Adrenal gland (tissue), 12 donors: Measurements from ENCODE around the gene CSRNP2. TPM values are rescaled to one million over a fixed set of nuclear protein-coding genes. Genes with fewer than 3 reads are reported as not detected.
A peak's percentile ranks its signal among the peaks of the same experiment; 100 is the strongest.

Source experiments
- DNase-seq, 7 donors: peaks; one replicate each; pipeline ENCODE4 v3.0.0-alpha.2; 2019 to 2020
- H3K27ac ChIP-seq, 5 donors: fragments of 200-600 bp; sonication (generic) in 4 of 5; 1 replicate in 3 of 5; 2 replicates in 2 of 5; pipeline versions ENCODE4 v1.5.1 to v1.8.0; 2016 to 2020; ENCODE audit warnings: mild to moderate bottlenecking in 1 of 5
- H3K27me3 ChIP-seq: fragments of 200-600 bp; 2 replicates; pipeline ENCODE4 v1.8.0; 2021
- H3K36me3 ChIP-seq, 2 donors: fragments of 200-600 bp; replicated peaks in 1 of 2; 1 replicate in 1 of 2; 2 replicates in 1 of 2; pipeline versions ENCODE4 v1.5.1 to v1.8.0; 2018 to 2022
- H3K4me1 ChIP-seq, 2 donors: fragments of 200-600 bp; replicated peaks in 1 of 2; 1 replicate in 1 of 2; 2 replicates in 1 of 2; pipeline versions ENCODE4 v1.5.1 to v1.8.0; 2018 to 2021
- H3K4me3 ChIP-seq, 4 donors: fragments of 200-600 bp; sonication (generic) in 3 of 4; one replicate each; pipeline ENCODE4 v1.5.1; 2016 to 2018
- H3K9me3 ChIP-seq, 3 donors: fragments of 200-600 bp; sonication (generic) in 1 of 3; replicated peaks in 1 of 3; 1 replicate in 2 of 3; 2 replicates in 1 of 3; pipeline versions ENCODE4 v1.5.1 to v1.8.0; 2016 to 2021
- POLR2A ChIP-seq, 2 donors: fragments of 450-650 bp; IDR thresholded peaks; one replicate each; pipeline ENCODE4 v1.6.1; 2017; ENCODE audit warnings: antibody characterized with exemption in 2 of 2, mild to moderate bottlenecking in 2 of 2, moderate library complexity in 1 of 2
- WGBS, 4 donors: extraction: QIAGEN DNeasy Blood & Tissue Kit in 2 of 4; methylation state at CpG; one replicate each; pipeline versions ENCODE4 v1.1.5 to v1.1.7; 2013 to 2017; 5-methylcytosine and 5-hydroxymethylcytosine counted together
- intact Hi-C, 2 donors: fragments of 100-400 bp; cut with DNase I; formaldehyde crosslinking; loops; one replicate each; pipeline versions ENCODE4 v1.14.1 to v1.15.0; 2022 to 2023
- polyA plus RNA-seq, 3 donors: library from polyadenylated mRNA; stranded (reverse); fragments of 200-250 nt in 2 of 3; fragments of 350-450 nt in 1 of 3; fragmentation: Illumina TruSeq in 1 of 3; extraction: RNeasy Lipid Tissue Mini Kit (QIAGEN cat#74804) in 1 of 3; gene quantifications; one replicate each; pipeline ENCODE4 v1.2.3, GENCODE V29; 2013 to 2014
- total RNA-seq, 9 donors: library from RNA; depleted of rRNA in 4 of 9; stranded (reverse); fragments of >200 nt in 4 of 9; fragments of 120-200 nt in 1 of 9; fragmentation: NEBNext Ultra II Directional in 1 of 9; extraction: Animal tissue kit (Norgen Biotek cat#: 25700) in 1 of 9; gene quantifications; one replicate each; pipeline versions ENCODE4 v1.1.0 to v1.2.4, GENCODE V29; 2013 to 2023
- TF ChIP-seq, protein P1 (sequence below), 6 experiments: fragments of 450-650 bp in 4 of 6; fragments of 200-600 bp in 2 of 6; sonication (generic) in 1 of 6; IDR thresholded peaks; 1 replicate in 5 of 6; 2 replicates in 1 of 6; pipeline versions ENCODE4 v1.5.1 to v1.8.0; 2016 to 2021; ENCODE audit warnings: antibody characterized with exemption in 6 of 6, mild to moderate bottlenecking in 2 of 6, moderate library complexity in 1 of 6
- donor health status: healthy with polysubstance abuse.
- donor health status: Bipolar disorder and iron deficiency.
- donor health status: DM: yes; HTN: yes; CAD: no.
- donor health status: DM: no; HTN: no; CAD: no.
- donor health status: DM: no; HTN: no; CAD: no.
- donor health status: DM: yes; HTN: yes; CAD: no.

CSRNP2 gene
- total and polyA plus RNA-seq, 12 donors = 15.6 to 29.2 (median 22.7) TPM

DNA sequence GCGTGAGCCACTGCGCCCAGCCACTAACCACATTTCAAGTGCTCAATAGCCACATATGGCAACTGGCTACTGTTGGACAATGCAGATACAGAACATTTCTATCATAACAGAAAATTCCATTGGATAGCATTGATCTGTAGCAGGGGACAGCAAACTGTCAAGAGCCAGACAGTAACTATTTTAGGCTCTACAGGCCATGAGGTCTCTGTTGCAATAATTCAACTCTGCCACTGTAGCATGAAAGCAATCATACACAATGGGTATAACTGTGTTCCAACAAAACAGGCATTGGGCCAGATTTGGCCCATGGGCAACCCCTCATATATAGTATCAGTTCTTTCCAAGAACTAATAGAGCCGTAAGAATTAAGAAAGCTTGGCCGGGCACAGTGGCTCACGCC, 8.0 kb downstream of the CSRNP2 start:
- 87 to 98% (median 93%) methylated on average over 5 of the region's 5 CpGs for WGBS, 4 donors
- intact Hi-C loops = no loop called here
- peaks cover 0 to 34% of the 10 kb centered on the region in 2 donors for H3K4me1 ChIP-seq
- H3K9me3 ChIP-seq = no peaks in the 10 kb centered on the region
- H3K27me3 ChIP-seq = no peaks in the 10 kb centered on the region
- peak overlapping the region in 1 of 5 donors; percentile 6 for H3K27ac ChIP-seq
- peaks cover 0 to 33% of the 10 kb centered on the region in 2 donors for H3K36me3 ChIP-seq
- TF ChIP-seq POLR2A (IDR thresholded peaks at IDR 0.05) = no peak
- no peak overlapping the region for H3K4me3 ChIP-seq
- peak in 1 of 7 donors; percentile 50 for DNase-seq

DNA sequence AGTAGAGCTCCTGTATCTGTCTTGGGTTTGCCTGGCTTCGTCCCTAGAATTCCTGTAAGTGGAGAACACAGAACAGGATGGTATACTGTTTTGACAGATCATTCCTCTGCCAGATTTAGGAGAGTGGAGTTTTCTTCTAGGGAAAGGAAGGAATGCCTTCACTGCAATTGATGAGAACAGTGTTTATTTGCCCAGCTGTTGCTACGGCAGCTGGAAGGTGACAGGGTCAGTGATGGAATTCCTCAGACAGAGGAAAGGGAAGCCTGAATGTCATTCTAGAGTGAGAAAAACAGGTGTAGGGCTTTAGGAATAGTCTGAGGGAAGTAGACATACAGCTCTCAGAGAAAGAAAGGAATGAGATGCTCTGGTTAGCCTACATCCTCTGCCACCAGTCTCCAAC, 11.7 kb downstream of the CSRNP2 start:
- H3K4me3 ChIP-seq = no peak overlapping the region
- intact Hi-C loops = no loop called here
- no peaks in the 10 kb centered on the region for H3K9me3 ChIP-seq
- H3K4me1 ChIP-seq = peaks cover 0 to 16% of the 10 kb centered on the region in 2 donors
- H3K27ac ChIP-seq = no peak overlapping the region
- TF ChIP-seq, protein P1, sequence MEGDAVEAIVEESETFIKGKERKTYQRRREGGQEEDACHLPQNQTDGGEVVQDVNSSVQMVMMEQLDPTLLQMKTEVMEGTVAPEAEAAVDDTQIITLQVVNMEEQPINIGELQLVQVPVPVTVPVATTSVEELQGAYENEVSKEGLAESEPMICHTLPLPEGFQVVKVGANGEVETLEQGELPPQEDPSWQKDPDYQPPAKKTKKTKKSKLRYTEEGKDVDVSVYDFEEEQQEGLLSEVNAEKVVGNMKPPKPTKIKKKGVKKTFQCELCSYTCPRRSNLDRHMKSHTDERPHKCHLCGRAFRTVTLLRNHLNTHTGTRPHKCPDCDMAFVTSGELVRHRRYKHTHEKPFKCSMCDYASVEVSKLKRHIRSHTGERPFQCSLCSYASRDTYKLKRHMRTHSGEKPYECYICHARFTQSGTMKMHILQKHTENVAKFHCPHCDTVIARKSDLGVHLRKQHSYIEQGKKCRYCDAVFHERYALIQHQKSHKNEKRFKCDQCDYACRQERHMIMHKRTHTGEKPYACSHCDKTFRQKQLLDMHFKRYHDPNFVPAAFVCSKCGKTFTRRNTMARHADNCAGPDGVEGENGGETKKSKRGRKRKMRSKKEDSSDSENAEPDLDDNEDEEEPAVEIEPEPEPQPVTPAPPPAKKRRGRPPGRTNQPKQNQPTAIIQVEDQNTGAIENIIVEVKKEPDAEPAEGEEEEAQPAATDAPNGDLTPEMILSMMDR (IDR thresholded peaks at IDR 0.05) = no peak
- no peak for TF ChIP-seq POLR2A (IDR thresholded peaks at IDR 0.05)
- peaks cover 0 to 60% of the 10 kb centered on the region in 2 donors for H3K36me3 ChIP-seq
- no peak for DNase-seq
- WGBS, 4 donors = 75 to 92% (median 86%) methylated on average over 2 of the region's 2 CpGs
- no peaks in the 10 kb centered on the region for H3K27me3 ChIP-seq

DNA sequence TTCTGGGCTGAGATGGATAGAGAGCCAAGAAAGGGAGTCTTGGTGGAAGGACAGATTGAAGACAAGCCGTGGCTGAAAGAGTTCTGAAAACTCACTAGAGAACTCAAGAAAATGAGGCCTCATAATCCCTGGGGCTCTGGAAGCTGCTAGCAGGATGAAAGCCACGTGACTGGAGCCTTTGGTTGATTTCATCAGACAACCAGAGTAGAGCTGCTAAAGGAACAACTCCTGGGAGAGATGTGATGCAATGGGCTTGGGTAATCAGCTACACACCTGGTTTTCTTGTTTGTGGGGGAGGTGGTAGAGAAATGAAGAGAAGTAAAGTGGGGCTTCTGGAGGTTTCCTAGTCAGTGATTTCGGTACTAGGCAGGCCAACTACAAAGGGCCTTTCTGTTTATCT, 13.4 kb downstream of the CSRNP2 start:
- Histone ChIP-seq H3K4me1 (no peaks in the 10 kb centered on the region), H3K4me3 (no peak overlapping the region), H3K9me3 (no peaks in the 10 kb centered on the region), H3K27me3 (no peaks in the 10 kb centered on the region), H3K27ac (no peak overlapping the region), H3K36me3 (peaks cover 0 to 77% of the 10 kb centered on the region in 2 donors)
- DNase-seq = peak in 1 of 7 donors; percentile 52
- intact Hi-C loops = no loop called here
- no peak for TF ChIP-seq POLR2A (IDR thresholded peaks at IDR 0.05)
- TF ChIP-seq, protein P1 (IDR thresholded peaks at IDR 0.05) = no peak
- 83 to 92% (median 88%) methylated on average over 3 of the region's 3 CpGs for WGBS, 4 donors

DNA sequence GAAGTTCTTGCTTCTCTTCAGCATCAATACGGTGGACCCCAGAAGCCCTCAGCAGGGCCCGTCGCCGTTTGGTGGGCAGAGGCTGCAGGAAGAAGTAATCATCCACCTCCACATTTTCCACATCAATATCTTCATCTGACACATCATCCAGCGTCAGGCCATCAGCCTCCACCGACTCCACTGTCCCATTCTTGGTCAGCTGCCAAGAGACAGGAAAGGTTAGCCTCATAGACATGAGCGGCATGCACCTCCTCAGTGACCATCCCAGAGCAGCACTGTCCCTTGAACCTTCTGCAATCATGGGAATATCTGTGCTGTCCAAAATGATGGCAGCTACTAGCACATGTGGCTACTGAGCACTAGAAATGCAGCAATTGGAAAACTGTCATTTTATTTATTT, 15.6 kb downstream of the CSRNP2 start:
- TF ChIP-seq, protein P1 (IDR thresholded peaks at IDR 0.05) = no peak
- TF ChIP-seq POLR2A (IDR thresholded peaks at IDR 0.05) = no peak
- Histone ChIP-seq H3K27me3 (no peaks in the 10 kb centered on the region), H3K4me1 (no peaks in the 10 kb centered on the region), H3K9me3 (no peaks in the 10 kb centered on the region), H3K27ac (no peak overlapping the region), H3K36me3 (peaks cover 0 to 84% of the 10 kb centered on the region in 2 donors), H3K4me3 (no peak overlapping the region)
- no peak for DNase-seq
- 56 to 77% (median 68%) methylated on average over 3 to 7 of the region's 7 CpGs for WGBS, 4 donors
- intact Hi-C loops = loop anchor here in 1 of 2 donors (10.0 kb wide), 1 partner anchor 277 kb away; the partner anchor contains the start of gene CELA1

DNA sequence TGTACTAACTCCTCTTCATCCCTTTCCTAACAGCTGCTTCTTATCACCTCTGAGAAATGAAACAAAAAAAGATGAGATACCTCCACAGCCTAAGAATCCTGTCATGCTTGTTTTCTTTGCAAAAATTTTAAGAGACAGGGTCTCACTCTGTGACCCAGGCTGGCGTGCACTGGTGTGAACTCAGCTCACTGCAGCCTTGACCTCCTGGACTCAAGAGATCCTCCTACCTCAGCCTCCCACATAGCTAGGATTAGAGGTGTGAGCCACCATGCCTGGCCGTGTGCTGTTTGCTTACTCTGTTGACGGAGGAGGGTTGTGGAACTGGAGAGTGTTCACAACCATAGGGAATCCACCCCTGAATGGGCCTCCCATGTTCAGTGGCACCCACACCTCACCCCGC, 16.2 kb downstream of the CSRNP2 start:
- Histone ChIP-seq H3K36me3 (peaks cover 0 to 86% of the 10 kb centered on the region in 2 donors), H3K4me3 (no peak overlapping the region), H3K4me1 (no peaks in the 10 kb centered on the region), H3K27ac (no peak overlapping the region), H3K9me3 (no peaks in the 10 kb centered on the region), H3K27me3 (no peaks in the 10 kb centered on the region)
- no peak for DNase-seq
- intact Hi-C loops = loop anchor here in 1 of 2 donors (10.0 kb wide), 1 partner anchor 278 kb away; the partner anchor contains the start of gene CELA1
- TF ChIP-seq POLR2A (IDR thresholded peaks at IDR 0.05) = no peak
- TF ChIP-seq, protein P1 (IDR thresholded peaks at IDR 0.05) = no peak
- 63 to 95% (median 84%) methylated on average over 2 to 4 of the region's 4 CpGs for WGBS, 4 donors
